GM19467 (cell line): ENCODE results near the gene PPP1CC.
A peak's percentile ranks its signal among the peaks of the same experiment; 100 is the strongest.
"Not testable (repeated sequence)": the region's sequence is repeated elsewhere in the genome, so short reads cannot be mapped to it uniquely, and the experiment has no call there.

Experiments
- ATAC-seq: cut with Tn5 transposase; IDR thresholded peaks from one replicate; pipeline ENCODE4 v1.9.1; 2021; ENCODE audit warnings: mild to moderate bottlenecking, moderate library complexity; ENCODE audit not compliant: unreplicated experiment

The PPP1CC gene

DNA sequence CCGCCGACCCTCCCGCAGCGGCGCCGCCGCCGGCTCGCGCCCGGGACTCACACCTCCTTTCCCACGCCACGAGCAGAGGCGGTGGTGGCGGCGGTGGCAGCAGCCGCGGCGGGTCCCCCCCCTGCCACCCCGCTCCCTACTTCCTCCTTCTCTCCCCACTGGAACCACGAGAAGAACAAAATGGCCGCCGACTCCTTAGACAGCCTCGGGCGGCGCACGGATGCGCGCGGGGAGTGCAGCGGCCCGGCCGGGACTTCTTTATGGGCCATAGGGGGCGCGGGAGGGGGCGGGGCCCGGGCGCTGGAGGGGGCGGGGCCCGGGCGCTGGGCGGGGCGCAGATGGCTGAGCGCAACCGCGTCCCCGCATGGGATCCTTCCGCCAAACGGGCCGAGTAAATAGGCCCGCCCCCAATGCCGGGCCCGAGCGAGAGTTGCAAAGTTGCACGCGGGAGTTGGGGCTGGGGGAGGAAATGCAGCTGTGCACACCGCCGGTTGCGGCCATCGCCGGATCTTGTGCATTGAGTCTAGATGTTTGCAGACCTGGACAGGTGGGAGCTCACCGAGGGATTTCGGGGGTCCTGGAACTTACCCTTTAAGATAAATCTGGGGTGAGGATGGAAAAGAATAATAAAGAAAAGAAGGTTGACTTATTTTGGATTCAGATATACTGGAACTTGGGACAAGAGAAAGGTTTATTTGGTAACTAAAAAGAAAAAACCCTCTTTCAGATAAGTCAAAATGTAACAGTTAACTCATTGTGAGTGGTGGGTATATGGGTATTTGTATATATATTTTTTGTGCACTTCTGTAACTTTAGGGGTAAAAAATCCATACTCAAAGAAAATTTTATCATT is at the start of gene PPP1CC:
TSS of gene PPP1CC (minus strand) at position 174 of the 853 bp plus-strand sequence. CDS start 184 bp downstream, outside the sequence.
- ATAC-seq = peak; percentile 52

DNA sequence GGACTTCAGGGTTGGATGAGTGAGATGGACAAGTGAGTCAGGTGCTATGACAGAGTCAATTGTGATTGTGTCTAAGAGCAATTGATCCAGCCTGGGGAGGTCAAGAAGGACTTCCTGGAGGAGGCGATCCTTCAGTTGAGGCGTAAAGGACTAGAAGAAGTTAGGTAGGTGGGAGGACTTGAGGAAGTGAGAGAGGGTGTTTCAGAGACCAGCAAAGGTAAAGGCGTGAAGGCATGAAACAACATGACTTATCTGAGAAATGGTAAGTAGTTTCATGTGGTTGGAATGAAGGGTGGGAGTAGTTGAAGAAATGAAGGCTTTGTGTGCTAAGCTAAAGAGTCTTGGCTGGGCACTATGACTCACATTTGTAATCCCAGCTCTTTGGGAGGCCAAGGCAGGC is 48.9 kb upstream of the PPP1CC start:
- no peak for ATAC-seq

DNA sequence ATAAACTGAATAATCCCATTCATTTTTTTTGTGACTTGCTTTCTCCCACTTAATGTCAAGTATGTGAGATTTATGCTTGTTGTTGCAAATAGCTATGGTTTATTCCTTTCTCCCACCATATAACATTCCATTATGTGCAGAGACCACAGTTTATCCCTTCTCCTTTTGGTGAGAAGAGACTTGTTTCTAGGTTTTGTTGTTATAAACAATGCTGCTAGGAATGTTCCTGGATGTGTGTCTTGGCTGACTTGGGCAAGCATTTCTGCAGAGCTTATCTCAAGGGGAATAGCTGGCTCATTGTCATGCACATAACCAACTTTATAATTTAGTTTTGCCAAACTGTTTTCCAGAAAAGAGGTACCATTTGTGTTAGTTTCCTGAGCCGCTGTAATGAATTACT is 47.6 kb upstream of the PPP1CC start:
- ATAC-seq = no peak

DNA sequence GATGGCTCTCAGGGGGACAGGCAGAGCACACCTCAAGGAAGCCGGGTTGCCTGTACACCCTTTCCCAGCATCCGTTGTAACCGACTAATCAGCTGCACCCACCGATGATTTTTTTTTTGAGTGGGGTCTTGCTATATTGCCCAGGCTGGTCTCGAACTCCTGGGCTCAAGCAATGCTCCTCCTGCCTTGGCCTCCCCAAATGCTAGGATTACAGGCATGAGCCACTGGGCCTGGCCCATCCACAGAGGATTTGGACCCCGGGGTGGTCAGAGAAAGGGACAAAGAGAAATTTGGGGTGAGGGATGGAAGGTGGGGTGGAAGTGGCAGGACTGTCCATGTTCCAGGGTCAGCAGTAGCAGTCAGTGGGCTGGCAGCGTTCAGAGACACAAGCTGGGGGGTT is 43.3 kb upstream of the PPP1CC start:
- no peak for ATAC-seq

- no peak for ATAC-seq
Observed at GRCh38 chr12:110785240-110785639, 42.5 kb upstream of the PPP1CC start.

DNA sequence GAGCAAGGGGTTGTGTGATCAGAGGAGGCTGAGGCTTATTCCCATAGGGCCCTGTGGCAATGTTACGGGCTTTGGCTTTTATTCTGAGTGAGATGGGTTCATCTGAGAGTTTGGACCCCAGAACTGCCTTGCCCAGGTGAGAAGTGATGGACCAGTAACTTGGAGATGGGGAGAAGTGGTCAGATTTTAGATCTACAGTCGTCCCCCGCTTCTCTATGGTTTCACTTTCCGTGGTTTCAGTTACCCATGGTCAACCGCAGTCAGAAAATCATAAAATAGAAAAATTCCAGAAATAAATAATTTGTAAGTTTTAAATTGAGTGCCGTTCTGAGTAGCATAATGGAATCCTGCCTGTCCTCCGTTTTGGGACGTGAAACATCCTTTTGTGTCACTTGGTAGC is 40.2 kb upstream of the PPP1CC start:
- no peak for ATAC-seq

DNA sequence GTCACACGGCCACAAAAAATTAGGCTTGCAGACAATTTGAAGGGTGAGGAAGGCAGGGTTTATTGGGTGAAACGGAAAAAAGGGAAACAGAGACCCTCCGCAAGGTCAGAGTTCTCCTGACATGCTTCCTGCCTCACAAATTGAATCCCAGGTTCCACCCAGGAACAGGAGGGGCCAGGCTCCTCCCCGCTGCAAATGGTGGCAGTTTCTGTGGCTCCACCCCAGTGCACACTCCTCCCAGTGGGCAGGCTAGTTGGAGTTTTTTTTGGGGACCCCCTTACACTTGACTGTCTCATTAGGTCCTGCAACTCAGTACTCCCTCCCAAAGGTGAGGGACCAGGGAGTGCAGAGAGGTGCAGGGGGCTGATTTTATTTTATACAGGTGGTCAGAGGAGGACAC is 39.4 kb upstream of the PPP1CC start:
- no peak for ATAC-seq

DNA sequence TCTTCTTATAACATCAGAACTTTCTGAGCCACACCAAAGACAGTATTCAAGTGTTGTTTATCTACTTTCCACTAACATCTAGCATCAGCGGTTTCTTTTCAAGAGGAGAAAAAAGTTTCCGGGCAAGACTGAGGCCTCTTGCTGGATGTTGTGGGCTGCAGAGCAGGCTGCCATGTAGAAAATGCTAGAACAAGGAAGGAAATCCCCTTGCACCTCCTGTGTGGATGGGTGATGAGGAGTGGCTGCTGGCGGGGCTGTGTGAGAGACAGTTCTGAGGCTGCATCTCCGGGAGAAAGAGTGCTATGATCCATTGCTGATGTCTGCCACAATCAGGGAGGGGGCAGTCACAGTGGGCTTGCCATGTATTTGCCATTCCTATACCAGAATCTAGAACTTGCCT is 37.8 kb upstream of the PPP1CC start:
- no peak for ATAC-seq

- no peak for ATAC-seq
Observed at GRCh38 chr12:110778833-110779577, 36.3 kb upstream of the PPP1CC start.

DNA sequence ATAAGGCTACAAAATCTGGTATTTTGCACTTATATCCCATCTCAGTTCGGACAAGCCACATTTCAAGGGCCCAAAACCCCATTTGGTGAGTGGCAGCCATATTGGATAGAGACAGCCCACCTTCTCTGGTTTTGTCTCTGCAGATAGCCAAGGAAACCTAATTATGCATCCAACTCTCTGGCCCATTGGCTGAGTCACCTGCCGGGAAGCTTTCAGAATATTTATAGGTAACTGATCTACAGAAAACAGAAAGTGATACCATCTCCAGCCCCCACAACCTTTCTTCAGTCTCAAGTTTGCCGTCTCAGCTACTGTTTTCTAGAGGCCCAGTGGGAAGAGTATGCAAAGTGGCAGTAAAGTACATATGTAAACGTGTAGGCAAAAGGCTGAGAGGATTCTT is 33.7 kb upstream of the PPP1CC start:
- peak; percentile 93 for ATAC-seq

GRCh38 chr12:110775997-110776396 is 33.3 kb upstream of the PPP1CC start:
- no peak for ATAC-seq

DNA sequence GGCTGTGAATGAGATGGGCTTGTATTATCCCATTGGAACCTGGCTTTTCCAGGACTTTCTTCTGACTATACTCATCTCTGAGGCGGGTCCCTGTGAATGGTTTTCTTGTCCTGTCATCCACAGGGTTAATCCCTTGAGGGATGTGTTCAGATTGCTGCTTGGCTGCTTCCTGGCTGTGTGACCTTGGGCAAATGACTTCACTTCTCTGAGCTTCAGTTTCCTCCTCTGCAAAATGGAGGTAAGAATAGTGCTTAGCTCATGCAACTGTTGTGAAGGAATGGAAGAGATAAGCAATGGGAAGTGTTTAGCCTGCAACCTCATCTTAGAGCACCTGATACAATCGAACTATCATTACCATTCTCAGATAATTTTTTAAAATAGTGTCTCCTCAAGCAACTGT is 32.1 kb upstream of the PPP1CC start:
- ATAC-seq = no peak

DNA sequence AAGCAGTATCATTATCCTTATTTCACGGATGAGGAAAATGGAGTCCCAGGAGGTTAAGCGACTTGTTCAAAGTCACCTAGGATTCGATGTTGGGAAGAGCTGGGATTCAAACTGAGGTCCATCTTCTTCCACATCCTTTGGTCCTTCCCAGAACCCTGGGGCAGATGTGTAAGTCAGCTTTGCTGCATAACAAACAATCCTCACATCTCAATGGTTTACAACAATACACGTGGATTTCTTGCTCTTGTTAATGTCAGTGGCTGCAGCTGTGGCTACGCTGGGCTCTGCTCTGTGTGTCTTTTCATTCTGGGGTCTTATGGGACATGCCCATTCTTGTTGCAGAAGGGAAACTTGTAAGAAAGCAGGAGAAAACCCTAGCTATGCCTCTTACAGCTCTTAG is 26.3 kb upstream of the PPP1CC start:
- no peak for ATAC-seq

- no peak for ATAC-seq
Observed at GRCh38 chr12:110767863-110768262, 25.2 kb upstream of the PPP1CC start.

DNA sequence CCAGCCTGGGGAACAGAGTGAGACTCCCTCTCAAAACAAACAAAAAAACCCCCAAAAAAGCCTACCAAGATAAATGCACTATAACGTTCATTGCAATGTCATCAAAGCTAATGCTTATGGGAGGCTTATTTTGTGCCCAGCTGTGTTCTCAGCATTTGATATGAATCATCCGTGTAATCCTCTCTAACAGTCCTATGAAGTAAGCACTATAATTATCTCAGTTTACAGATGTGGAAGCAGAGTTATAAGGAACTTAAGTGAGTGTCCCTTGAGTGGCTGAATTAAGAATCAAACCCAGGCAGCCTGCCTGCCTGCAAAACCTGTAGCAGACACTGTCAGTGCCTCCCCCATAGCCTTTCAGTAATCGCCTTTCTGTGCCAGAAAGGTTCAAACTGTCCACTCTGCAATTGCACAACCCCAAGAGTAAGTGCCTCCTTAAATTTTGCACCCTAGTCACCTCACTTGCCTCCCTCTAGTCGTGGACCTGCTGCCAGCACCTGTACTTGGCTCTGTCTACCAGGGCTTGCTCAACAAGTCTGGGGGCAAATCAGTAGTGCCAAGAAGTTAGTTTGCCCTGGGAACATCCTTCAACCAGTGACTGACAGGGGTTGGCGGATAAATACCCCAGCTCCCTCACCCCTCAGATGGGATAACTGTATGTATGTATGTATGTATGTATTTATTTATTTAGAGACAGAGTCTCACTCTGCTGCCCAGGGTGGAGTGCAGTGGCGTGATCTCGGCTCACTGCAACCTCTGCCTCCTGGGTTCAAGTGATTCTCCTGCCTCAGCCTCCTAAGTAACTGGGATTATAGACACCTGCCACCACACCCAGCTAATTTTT is 23.8 kb upstream of the PPP1CC start:
- no peak for ATAC-seq

- not testable (repeated sequence) for ATAC-seq
Observed at GRCh38 chr12:110765572-110765971, 22.9 kb upstream of the PPP1CC start.

- no peak for ATAC-seq
Observed at GRCh38 chr12:110765111-110765510, 22.4 kb upstream of the PPP1CC start.

- no peak for ATAC-seq
Observed at GRCh38 chr12:110763583-110763982, 20.9 kb upstream of the PPP1CC start.

DNA sequence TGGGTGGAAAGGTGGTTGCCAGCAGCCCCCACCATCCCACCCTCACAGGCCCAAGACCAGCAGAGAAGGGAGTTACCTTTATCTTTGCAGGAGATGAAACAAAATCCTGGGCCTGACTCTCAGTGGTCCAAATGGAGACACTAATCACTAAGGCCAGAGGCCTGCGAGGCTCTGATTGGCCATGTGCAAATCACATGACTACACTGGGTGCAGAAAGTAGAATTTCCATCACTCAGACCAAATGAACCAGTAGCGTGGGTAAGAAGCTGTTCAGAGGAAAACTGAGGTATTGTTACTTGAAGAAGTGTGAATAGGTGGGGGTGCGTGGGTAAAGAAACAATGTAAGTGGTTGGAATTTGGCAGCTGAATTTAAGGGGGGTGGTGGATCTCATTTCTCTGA is 20.2 kb upstream of the PPP1CC start:
- no peak for ATAC-seq

DNA sequence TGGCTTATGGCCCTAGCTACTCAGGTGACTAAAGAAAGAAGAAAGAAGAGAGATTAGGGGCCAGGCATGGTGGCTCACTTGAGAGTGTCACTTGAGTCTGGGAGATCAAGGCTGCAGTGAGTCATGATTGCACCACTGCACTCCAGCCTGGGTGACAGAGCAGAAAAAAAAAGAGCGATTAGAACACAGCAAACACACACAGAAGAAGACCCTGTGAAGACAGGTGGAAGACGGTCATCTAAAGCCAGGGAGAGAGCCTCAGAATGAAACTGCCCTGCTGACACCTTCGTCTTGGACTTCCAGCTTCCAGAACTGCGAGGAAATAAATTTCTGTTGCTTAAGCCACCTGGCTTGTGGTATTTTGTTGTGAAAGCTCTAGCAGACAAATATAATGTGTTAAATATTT is 17.5 kb upstream of the PPP1CC start:
- no peak for ATAC-seq

DNA sequence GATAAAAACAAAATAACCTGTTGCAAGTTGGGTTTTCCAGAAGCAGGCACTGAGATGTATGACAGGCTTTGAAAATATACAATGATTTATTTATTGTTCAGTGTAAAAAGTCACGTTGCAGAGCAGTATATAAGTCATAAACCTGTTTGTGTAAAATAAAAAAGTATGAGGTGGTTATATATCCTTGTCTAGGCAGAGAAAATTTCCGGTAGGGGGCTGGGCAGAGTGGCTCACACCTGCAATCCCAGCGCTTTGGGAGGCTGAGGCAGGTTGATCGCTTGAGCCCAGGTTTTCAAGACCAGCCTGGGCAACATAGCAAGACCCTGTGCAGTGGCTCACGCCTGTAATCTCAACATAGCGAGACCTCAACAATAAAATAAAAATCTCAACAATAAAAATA is 16.2 kb upstream of the PPP1CC start:
- no peak for ATAC-seq
